Measurements from ENCODE around the gene CASZ1.

DNA sequence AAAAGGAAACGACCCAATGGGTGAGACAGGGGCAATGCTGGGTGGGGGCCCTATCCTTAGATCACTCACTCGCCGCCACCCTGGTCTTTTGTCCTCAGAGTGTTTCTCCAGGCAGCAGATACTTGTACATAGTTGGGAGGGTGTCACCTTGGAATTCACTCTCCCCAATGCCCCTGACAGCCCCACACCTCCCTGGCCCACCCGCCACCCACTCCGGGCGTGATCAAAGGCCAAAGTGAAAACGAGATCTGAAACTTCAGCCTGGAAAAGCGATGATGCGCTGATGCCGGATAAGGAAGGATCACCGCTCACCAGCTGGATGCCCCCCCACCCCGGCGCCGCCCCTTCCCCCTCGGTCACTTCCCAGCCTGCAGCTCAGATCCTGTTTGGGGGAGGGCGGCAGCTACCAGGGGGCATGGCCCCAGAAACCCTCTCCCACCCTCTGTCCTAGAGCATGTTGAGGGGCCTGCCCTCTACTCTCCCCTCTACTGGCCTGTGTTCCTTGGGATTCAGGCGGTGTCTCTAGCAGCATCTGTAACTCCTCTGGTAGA lies 33.6 kb upstream of the CASZ1 start:
- TF ChIP-seq, protein P1, sequence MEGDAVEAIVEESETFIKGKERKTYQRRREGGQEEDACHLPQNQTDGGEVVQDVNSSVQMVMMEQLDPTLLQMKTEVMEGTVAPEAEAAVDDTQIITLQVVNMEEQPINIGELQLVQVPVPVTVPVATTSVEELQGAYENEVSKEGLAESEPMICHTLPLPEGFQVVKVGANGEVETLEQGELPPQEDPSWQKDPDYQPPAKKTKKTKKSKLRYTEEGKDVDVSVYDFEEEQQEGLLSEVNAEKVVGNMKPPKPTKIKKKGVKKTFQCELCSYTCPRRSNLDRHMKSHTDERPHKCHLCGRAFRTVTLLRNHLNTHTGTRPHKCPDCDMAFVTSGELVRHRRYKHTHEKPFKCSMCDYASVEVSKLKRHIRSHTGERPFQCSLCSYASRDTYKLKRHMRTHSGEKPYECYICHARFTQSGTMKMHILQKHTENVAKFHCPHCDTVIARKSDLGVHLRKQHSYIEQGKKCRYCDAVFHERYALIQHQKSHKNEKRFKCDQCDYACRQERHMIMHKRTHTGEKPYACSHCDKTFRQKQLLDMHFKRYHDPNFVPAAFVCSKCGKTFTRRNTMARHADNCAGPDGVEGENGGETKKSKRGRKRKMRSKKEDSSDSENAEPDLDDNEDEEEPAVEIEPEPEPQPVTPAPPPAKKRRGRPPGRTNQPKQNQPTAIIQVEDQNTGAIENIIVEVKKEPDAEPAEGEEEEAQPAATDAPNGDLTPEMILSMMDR (IDR thresholded peaks at IDR 0.05): no peak
- TF ChIP-seq POLR2A (IDR thresholded peaks at IDR 0.05): no peak

All from thyroid gland (tissue), 4 donors.